SK-N-MC (cell line): Measurements from ENCODE around the gene TPRKB.

Experiments
- EZH2 ChIP-seq: fragments of 200-600 bp; sonication (generic); IDR thresholded peaks from one replicate; pipeline ENCODE4 v1.6.1; 2017; ENCODE audit warnings: antibody characterized with exemption
- POLR2AphosphoS5 ChIP-seq: IDR thresholded peaks from 2 replicates; pipeline ENCODE4 v1.6.1; 2012; ENCODE audit warnings: mild to moderate bottlenecking, low read depth, low read length, borderline replicate concordance

GRCh38 chr2:73714091-73714490, 23.1 kb downstream of the TPRKB start:
- TF ChIP-seq POLR2AphosphoS5 (no peak), EZH2 (no peak)
